Measurements from ENCODE around the gene MAGIX.

MAGIX gene

GRCh38 chrX:49206543-49206942 is 44.0 kb downstream of the MAGIX start:
- no peak for DNase-seq (ENCODE audit: low read depth)

GRCh38 chrX:49208399-49208798 is 45.8 kb downstream of the MAGIX start:
- DNase-seq (ENCODE audit: low read depth): no peak

- no peak for DNase-seq (ENCODE audit: low read depth)
Measured at GRCh38 chrX:49209434-49210251, 47.1 kb downstream of the MAGIX start.

GRCh38 chrX:49210406-49210805 is 47.8 kb downstream of the MAGIX start:
- no peak for DNase-seq (ENCODE audit: low read depth)

- no peak for DNase-seq (ENCODE audit: low read depth)
Measured at GRCh38 chrX:49211074-49211473, 48.5 kb downstream of the MAGIX start.

GRCh38 chrX:49212209-49212608 is 49.7 kb downstream of the MAGIX start:
- no peak for DNase-seq (ENCODE audit: low read depth)

GRCh38 chrX:49212861-49213260 is 50.3 kb downstream of the MAGIX start:
- no peak for DNase-seq (ENCODE audit: low read depth)

- DNase-seq (ENCODE audit: low read depth): no peak
Measured at GRCh38 chrX:49214416-49214815, 51.9 kb downstream of the MAGIX start.

- no peak for DNase-seq (ENCODE audit: low read depth)
Measured at GRCh38 chrX:49214996-49215526, 52.5 kb downstream of the MAGIX start.

Measured in GM04504 (cell line).